Measurements from ENCODE around the gene ATG3.

DNA sequence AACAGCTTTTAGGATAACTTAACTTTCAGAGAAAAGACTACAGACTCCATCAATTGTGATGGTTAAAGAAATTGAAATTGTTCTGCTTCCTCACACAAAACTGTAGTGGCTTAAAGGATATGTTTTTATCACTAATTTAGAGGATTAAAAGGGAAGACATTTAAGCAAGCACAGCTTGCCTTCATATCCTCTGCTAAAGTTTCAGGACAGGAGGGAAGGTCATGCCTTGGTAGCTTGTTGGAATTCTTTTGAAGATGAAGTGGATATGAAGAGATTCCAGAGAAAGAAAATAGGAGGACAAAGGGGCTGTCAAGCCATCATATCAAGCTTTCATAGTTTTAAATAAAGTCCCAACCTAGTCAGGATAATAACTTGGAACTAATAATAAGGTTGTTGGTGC, 46.1 kb upstream of the ATG3 start:
- TF ChIP-seq, protein P1, sequence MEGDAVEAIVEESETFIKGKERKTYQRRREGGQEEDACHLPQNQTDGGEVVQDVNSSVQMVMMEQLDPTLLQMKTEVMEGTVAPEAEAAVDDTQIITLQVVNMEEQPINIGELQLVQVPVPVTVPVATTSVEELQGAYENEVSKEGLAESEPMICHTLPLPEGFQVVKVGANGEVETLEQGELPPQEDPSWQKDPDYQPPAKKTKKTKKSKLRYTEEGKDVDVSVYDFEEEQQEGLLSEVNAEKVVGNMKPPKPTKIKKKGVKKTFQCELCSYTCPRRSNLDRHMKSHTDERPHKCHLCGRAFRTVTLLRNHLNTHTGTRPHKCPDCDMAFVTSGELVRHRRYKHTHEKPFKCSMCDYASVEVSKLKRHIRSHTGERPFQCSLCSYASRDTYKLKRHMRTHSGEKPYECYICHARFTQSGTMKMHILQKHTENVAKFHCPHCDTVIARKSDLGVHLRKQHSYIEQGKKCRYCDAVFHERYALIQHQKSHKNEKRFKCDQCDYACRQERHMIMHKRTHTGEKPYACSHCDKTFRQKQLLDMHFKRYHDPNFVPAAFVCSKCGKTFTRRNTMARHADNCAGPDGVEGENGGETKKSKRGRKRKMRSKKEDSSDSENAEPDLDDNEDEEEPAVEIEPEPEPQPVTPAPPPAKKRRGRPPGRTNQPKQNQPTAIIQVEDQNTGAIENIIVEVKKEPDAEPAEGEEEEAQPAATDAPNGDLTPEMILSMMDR (optimal IDR thresholded peaks at IDR 0.05 in 1 of 3, IDR thresholded peaks at IDR 0.05 in 1 of 3, conservative IDR thresholded peaks at IDR 0.05 in 1 of 3; ENCODE audit: extremely low read depth in 1 of 3, insufficient read depth in 2 of 3, low read length in 3 of 3): no peak
- no peak for TF ChIP-seq EZH2 (IDR thresholded peaks at IDR 0.05; ENCODE audit: low read length)
